ENCODE data around the gene TMEM147. TPM values are rescaled to one million over a fixed set of nuclear protein-coding genes. Genes with fewer than 3 reads are reported as not detected.
"Not testable (repeated sequence)": the region's sequence is repeated elsewhere in the genome, so short reads cannot be mapped to it uniquely, and the experiment has no call there.

TMEM147 gene
- total RNA-seq, 4 donors from 2014 or later: 86.2 to 145 (median 119) TPM

DNA sequence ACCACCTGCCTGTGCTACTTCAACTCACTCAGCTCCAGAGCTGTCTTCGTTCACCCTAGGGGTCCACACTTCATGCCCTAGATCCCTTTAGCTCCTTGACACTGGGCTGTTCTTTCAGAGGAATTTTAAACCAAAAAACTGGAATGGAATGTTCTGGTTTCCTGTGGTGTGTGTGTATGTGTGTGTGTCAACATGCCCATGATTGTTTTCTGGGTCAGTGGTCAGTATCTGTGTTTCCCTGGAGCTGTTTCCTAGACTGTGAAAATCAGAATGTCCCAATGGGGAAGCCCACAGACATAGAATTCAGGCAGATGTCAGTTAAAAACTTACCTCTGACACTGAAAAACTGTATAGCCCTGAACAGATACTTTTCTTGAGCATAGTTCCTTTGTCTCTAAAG is 41.9 kb downstream of the TMEM147 start:
- ATAC-seq (no peak), DNase-seq (no peak)
- no peaks in the 10 kb centered on the region for H3K9me3 ChIP-seq
- no peaks in the 10 kb centered on the region for H3K4me1 ChIP-seq
- in situ Hi-C loops (cut with MboI; ENCODE audit: low sequenced_read_pairs in 4 of 4) (no loop called here), intact Hi-C loops (cut with DNase I; ENCODE audit: low total_unique reads) (no loop called here)
- TF ChIP-seq POLR2A (IDR thresholded peaks at IDR 0.05): no peak
- no peak for TF ChIP-seq CTCF (IDR thresholded peaks at IDR 0.05 in 4 of 5, conservative IDR thresholded peaks at IDR 0.05 in 1 of 5)
- no peaks in the 10 kb centered on the region for H3K36me3 ChIP-seq
- no peak overlapping the region for H3K4me3 ChIP-seq
- peaks cover 3 to 11% (median 4%) of the 10 kb centered on the region in 3 donors for H3K27me3 ChIP-seq
- no peak overlapping the region for H3K27ac ChIP-seq

DNA sequence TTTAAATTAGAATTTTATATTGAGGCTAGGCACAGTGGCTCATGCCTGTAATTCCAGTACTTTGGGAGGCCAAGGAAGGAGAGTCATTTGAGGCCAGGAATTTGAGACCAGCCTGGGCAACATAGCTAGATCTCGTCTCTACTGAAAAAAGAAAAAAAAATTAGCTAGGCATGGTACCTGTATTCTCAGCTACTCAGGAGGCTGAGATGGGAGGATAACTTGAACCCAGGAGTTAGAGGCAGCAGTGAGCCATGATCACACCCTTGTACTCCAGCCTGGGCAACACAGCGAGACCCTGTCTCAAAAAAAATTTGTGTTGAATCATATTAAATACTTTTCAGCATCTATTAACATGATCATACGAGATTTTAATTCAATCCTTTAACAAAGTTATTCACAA is 45.4 kb downstream of the TMEM147 start:
- H3K4me3 ChIP-seq: no peak overlapping the region
- no peak for DNase-seq
- no peak for TF ChIP-seq POLR2A (IDR thresholded peaks at IDR 0.05)
- no peak for TF ChIP-seq CTCF (IDR thresholded peaks at IDR 0.05 in 4 of 5, conservative IDR thresholded peaks at IDR 0.05 in 1 of 5)
- H3K36me3 ChIP-seq: no peaks in the 10 kb centered on the region
- peaks cover 3 to 8% (median 3%) of the 10 kb centered on the region in 3 donors for H3K27me3 ChIP-seq
- ATAC-seq: no peak
- in situ Hi-C loops (cut with MboI; ENCODE audit: low sequenced_read_pairs in 4 of 4) (no loop called here), intact Hi-C loops (cut with DNase I; ENCODE audit: low total_unique reads) (no loop called here)
- H3K27ac ChIP-seq: no peak overlapping the region
- H3K9me3 ChIP-seq: no peaks in the 10 kb centered on the region
- H3K4me1 ChIP-seq: no peaks in the 10 kb centered on the region

DNA sequence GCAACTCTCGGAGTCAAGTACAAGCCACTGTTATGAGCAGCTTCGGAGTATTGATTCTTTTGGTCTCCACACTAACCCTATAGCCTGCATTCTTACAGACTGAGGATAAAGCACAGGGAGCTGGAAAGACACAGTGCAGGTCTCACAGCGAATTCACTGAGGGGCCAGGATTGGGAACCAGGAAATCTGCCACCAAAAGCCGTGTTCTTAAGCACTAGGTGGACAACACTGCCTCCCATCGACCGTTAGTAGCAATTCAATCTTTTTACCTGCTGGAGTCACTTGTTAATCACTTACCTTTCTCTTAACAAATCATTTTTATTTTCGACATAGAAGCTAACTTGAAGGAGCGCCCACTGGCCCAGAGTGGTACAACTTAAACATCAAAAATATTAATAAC is 46.8 kb downstream of the TMEM147 start:
- intact Hi-C loops (cut with DNase I; ENCODE audit: low total_unique reads): no loop called here
- peaks cover 0 to 6% (median 2%) of the 10 kb centered on the region in 3 donors for H3K27me3 ChIP-seq
- DNase-seq: no peak
- no peak for ATAC-seq
- no peaks in the 10 kb centered on the region for H3K4me1 ChIP-seq
- no peaks in the 10 kb centered on the region for H3K36me3 ChIP-seq
- in situ Hi-C loops (cut with MboI; ENCODE audit: low sequenced_read_pairs in 4 of 4): no loop called here
- TF ChIP-seq CTCF (IDR thresholded peaks at IDR 0.05 in 4 of 5, conservative IDR thresholded peaks at IDR 0.05 in 1 of 5) (peak in 1 of 5 experiments; percentile 21), POLR2A (IDR thresholded peaks at IDR 0.05) (no peak)
- H3K9me3 ChIP-seq: no peaks in the 10 kb centered on the region
- no peak overlapping the region for H3K4me3 ChIP-seq
- no peak overlapping the region for H3K27ac ChIP-seq

DNA sequence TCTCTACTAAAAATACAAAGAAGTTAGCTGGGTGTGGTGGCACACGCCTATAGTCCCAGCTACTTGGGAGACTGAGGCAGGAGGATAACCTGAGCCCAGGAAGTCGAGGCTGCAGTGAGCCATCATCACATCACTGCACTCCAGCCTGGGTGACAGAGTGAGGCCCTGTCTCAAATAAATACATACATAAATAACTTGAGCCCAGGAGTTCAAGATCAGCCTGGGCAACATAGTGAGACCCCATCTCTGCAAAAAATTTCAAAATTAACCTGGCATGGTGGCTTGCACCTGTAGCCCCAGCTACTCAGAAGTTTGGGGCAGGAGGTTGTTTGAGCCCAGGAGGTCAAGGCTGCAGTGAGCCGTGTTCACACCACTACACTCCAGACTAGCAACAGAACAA is 49.6 kb downstream of the TMEM147 start:
- H3K27ac ChIP-seq; H3K36me3 ChIP-seq; H3K9me3 ChIP-seq; H3K4me1 ChIP-seq; ATAC-seq; DNase-seq; in situ Hi-C loops (cut with MboI; ENCODE audit: low sequenced_read_pairs in 4 of 4); intact Hi-C loops (cut with DNase I; ENCODE audit: low total_unique reads); H3K4me3 ChIP-seq; H3K27me3 ChIP-seq: not testable (repeated sequence)

DNA sequence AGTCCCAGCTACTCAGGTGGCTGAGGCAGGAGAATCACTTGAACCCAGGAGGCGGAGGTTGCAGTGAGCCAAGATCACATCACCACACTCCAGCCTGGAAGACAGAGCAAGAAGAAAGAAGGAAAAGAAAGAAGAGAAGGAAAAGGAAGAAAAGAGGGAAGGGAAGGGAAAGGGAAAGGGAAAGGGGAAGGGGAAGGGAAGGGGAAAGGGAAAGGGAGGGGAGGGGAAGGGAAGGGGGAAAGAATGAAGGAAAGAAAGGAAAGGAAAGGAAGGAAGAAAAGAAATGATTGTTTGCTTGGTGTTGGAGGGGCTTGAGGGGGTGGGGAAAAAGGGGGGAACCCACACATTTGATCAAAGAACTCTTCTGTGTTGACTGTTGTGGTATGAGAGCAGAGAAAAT is 50.5 kb downstream of the TMEM147 start:
- in situ Hi-C loops (cut with MboI; ENCODE audit: low sequenced_read_pairs in 4 of 4) (no loop called here), intact Hi-C loops (cut with DNase I; ENCODE audit: low total_unique reads) (no loop called here)
- no peaks in the 10 kb centered on the region for H3K9me3 ChIP-seq
- TF ChIP-seq CTCF (IDR thresholded peaks at IDR 0.05 in 4 of 5, conservative IDR thresholded peaks at IDR 0.05 in 1 of 5) (no peak), POLR2A (IDR thresholded peaks at IDR 0.05) (no peak)
- DNase-seq (no peak), ATAC-seq (no peak)
- H3K36me3 ChIP-seq: no peaks in the 10 kb centered on the region
- peaks cover 0 to 6% (median 2%) of the 10 kb centered on the region in 3 donors for H3K27me3 ChIP-seq
- H3K4me1 ChIP-seq: no peaks in the 10 kb centered on the region
- no peak overlapping the region for H3K27ac ChIP-seq
- H3K4me3 ChIP-seq: no peak overlapping the region

All from gastrocnemius medialis (tissue), 4 donors.